Jurkat, Clone E6-1 (cell line): Measurements from ENCODE around the gene PLEKHB2.
"Not testable (repeated sequence)": the region's sequence is repeated elsewhere in the genome, so short reads cannot be mapped to it uniquely, and the experiment has no call there.

Experiments used
- DNase-seq: peaks from one replicate; pipeline ENCODE4 v3.0.0-alpha.2; 2011; ENCODE audit warnings: low read depth, low spot score
- H3K4me3 ChIP-seq: 2 replicates; pipeline ENCODE4 v1.5.1; 2011; ENCODE audit warnings: mild to moderate bottlenecking, low read length, control low read depth, moderate library complexity

The PLEKHB2 gene

GRCh38 chr2:131093006-131093695, 12.0 kb upstream of the PLEKHB2 start, which contains the start of gene FAM168B:
Gene FAM168B, minus strand, starts transcription at chr2:131093460. Its CDS starts 10,814 bp downstream, at chr2:131082646.
- DNase-seq = peak; percentile 79
- H3K4me3 ChIP-seq = peak within 1 kb of the TSS; percentile 88

- DNase-seq = no peak
- H3K4me3 ChIP-seq = peak overlapping the region; percentile 75
Measured at GRCh38 chr2:131093696-131094462, 11.3 kb upstream of the PLEKHB2 start.

GRCh38 chr2:131094463-131095281, 10.5 kb upstream of the PLEKHB2 start:
- no peak overlapping the region for H3K4me3 ChIP-seq

GRCh38 chr2:131103165-131103564, 2.0 kb upstream of the PLEKHB2 start:
- DNase-seq = no peak
- H3K4me3 ChIP-seq = no peak overlapping the region

More at GRCh38 chr2:131094463-131095281, 10.5 kb upstream of the PLEKHB2 start:
- DNase-seq = no peak

- peak; percentile 84 for DNase-seq
- H3K4me3 ChIP-seq = peak overlapping the region; percentile 87
Measured at GRCh38 chr2:131104487-131105155, 515 bp upstream of the PLEKHB2 start.

GRCh38 chr2:131105950-131106801, 1.0 kb downstream of the PLEKHB2 start:
- H3K4me3 ChIP-seq = peak overlapping the region; percentile 87
- no peak for DNase-seq

GRCh38 chr2:131112529-131112928, 7.4 kb downstream of the PLEKHB2 start:
- H3K4me3 ChIP-seq = no peak overlapping the region

GRCh38 chr2:131113566-131114227, 8.6 kb downstream of the PLEKHB2 start:
- DNase-seq = no peak
- no peak overlapping the region for H3K4me3 ChIP-seq

More at GRCh38 chr2:131112529-131112928, 7.4 kb downstream of the PLEKHB2 start:
- DNase-seq = peak; percentile 64

GRCh38 chr2:131114950-131115349, 9.8 kb downstream of the PLEKHB2 start:
- DNase-seq = not testable (repeated sequence)

GRCh38 chr2:131115752-131116151, 10.6 kb downstream of the PLEKHB2 start:
- DNase-seq = peak; percentile 95
- H3K4me3 ChIP-seq = no peak overlapping the region

More at GRCh38 chr2:131114950-131115349, 9.8 kb downstream of the PLEKHB2 start:
- H3K4me3 ChIP-seq = not testable (repeated sequence)

GRCh38 chr2:131120815-131121317, 15.7 kb downstream of the PLEKHB2 start:
- H3K4me3 ChIP-seq = no peak overlapping the region
- no peak for DNase-seq

- no peak for DNase-seq
- H3K4me3 ChIP-seq = no peak overlapping the region
Measured at GRCh38 chr2:131121464-131121863, 16.3 kb downstream of the PLEKHB2 start.

- H3K4me3 ChIP-seq = no peak overlapping the region
- DNase-seq = no peak
Measured at GRCh38 chr2:131122496-131122895, 17.4 kb downstream of the PLEKHB2 start.

- no peak for DNase-seq
- no peak overlapping the region for H3K4me3 ChIP-seq
Measured at GRCh38 chr2:131123192-131123591, 18.1 kb downstream of the PLEKHB2 start.

- DNase-seq = no peak
- H3K4me3 ChIP-seq = no peak overlapping the region
Measured at GRCh38 chr2:131125195-131125757, 20.1 kb downstream of the PLEKHB2 start.

GRCh38 chr2:131126436-131126835, 21.3 kb downstream of the PLEKHB2 start:
- no peak for DNase-seq
- H3K4me3 ChIP-seq = no peak overlapping the region

- no peak overlapping the region for H3K4me3 ChIP-seq
- DNase-seq = no peak
Measured at GRCh38 chr2:131127076-131127475, 21.9 kb downstream of the PLEKHB2 start.
